Measurements from ENCODE around the gene FCRL1.

Gene FCRL1

DNA sequence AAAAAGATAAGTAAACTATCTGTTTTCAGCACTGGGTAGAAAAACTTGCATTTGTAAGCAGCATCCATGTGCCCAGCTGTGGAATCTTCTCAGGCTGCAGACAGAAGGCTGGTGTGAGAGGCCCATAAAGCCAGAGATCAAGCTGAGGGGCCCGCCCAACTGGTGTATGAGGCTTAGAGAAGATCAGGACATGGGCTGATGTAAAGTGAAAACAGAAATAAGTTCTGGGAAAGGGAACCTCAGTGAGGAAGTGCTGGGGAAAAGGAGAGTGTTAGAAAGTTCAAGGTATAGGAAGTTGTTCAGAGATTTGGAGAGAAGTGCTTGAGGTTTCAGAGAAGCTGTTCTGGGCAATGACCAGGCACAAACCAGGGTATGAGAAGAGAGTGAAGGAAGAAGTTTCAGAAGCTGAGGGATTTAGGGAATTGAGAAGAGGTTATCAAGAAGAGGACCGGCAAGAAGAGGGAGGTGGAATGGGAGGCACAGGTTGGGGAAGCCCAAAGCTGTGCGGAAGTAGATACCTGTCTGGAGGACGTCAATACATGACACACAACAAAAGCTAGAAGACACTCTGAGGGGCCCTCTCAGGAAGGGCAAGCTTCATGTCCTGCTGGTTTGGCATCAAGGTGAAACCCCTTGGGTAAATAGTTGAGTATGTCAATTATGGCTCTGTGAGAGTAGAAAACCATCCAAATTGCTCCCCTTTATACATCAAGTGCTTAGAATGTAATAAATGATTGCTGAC, 24.3 kb upstream of the FCRL1 start:
- H3K79me2 ChIP-seq (ENCODE audit: insufficient read depth, low read length), result no peaks in the 10 kb centered on the region
- TF ChIP-seq, protein P1, sequence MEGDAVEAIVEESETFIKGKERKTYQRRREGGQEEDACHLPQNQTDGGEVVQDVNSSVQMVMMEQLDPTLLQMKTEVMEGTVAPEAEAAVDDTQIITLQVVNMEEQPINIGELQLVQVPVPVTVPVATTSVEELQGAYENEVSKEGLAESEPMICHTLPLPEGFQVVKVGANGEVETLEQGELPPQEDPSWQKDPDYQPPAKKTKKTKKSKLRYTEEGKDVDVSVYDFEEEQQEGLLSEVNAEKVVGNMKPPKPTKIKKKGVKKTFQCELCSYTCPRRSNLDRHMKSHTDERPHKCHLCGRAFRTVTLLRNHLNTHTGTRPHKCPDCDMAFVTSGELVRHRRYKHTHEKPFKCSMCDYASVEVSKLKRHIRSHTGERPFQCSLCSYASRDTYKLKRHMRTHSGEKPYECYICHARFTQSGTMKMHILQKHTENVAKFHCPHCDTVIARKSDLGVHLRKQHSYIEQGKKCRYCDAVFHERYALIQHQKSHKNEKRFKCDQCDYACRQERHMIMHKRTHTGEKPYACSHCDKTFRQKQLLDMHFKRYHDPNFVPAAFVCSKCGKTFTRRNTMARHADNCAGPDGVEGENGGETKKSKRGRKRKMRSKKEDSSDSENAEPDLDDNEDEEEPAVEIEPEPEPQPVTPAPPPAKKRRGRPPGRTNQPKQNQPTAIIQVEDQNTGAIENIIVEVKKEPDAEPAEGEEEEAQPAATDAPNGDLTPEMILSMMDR (conservative IDR thresholded peaks at IDR 0.05; ENCODE audit: low read length), result no peak
- TF ChIP-seq EZH2phosphoT487 (IDR thresholded peaks at IDR 0.05; ENCODE audit: borderline replicate concordance), result no peak
- H4K20me1 ChIP-seq (ENCODE audit: insufficient read depth, low read length, poor library complexity, severe bottlenecking), result no peaks in the 10 kb centered on the region
- H3F3A ChIP-seq (ENCODE audit: low read depth), result no peaks in the 10 kb centered on the region
- no peak overlapping the region for H3K4me3 ChIP-seq (ENCODE audit: low read length, poor library complexity, severe bottlenecking)
- H2AFZ ChIP-seq (ENCODE audit: low read length), result no peak overlapping the region
- H3K9ac ChIP-seq (ENCODE audit: low read depth, low read length, poor library complexity, severe bottlenecking), result no peak overlapping the region
- no peaks in the 10 kb centered on the region for H3K36me3 ChIP-seq (ENCODE audit: insufficient read depth, low read length)
- H3K4me2 ChIP-seq (ENCODE audit: low read depth, low read length, poor library complexity, severe bottlenecking), result no peak overlapping the region
- no peaks in the 10 kb centered on the region for H3K9me3 ChIP-seq (ENCODE audit: insufficient read depth, low read depth, low read length)
- no peaks in the 10 kb centered on the region for H3K9me2 ChIP-seq (replicated peaks; ENCODE audit: low read depth, low read length)
- no peaks in the 10 kb centered on the region for H3K27me3 ChIP-seq (ENCODE audit: insufficient read depth, low read length, poor library complexity, severe bottlenecking)
- peaks cover 19% of the 10 kb centered on the region for H3K4me1 ChIP-seq (ENCODE audit: insufficient read depth, low read length, poor library complexity, severe bottlenecking)

DNA sequence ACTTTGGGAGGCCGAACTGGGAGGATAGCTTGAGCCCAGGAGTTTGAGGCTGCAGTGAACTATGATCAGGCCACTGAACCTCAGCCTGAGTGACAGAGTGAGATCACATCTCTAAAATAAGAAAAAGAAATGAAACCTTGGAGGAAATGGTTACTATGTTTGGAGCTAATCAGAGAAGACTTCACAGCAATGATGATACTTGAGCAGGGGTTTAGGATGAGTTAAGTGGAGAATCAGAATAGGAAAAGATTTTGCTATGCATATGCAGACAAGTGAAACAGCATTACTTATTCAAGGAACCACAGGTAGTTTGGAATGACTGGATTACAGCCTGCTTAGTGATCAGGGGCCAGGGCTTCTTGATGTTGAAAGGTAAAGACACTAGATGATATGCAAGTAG, 23.0 kb upstream of the FCRL1 start:
- H3K9ac ChIP-seq (ENCODE audit: low read depth, low read length, poor library complexity, severe bottlenecking), result no peak overlapping the region
- H4K20me1 ChIP-seq (ENCODE audit: insufficient read depth, low read length, poor library complexity, severe bottlenecking), result no peaks in the 10 kb centered on the region
- H3K4me2 ChIP-seq (ENCODE audit: low read depth, low read length, poor library complexity, severe bottlenecking), result no peak overlapping the region
- peaks cover 27% of the 10 kb centered on the region for H3K4me1 ChIP-seq (ENCODE audit: insufficient read depth, low read length, poor library complexity, severe bottlenecking)
- H2AFZ ChIP-seq (ENCODE audit: low read length), result no peak overlapping the region
- H3K27me3 ChIP-seq (ENCODE audit: insufficient read depth, low read length, poor library complexity, severe bottlenecking), result no peaks in the 10 kb centered on the region
- H3K4me3 ChIP-seq (ENCODE audit: low read length, poor library complexity, severe bottlenecking), result no peak overlapping the region
- no peaks in the 10 kb centered on the region for H3K9me3 ChIP-seq (ENCODE audit: insufficient read depth, low read depth, low read length)
- TF ChIP-seq, protein P1 (conservative IDR thresholded peaks at IDR 0.05; ENCODE audit: low read length), result no peak
- no peak for TF ChIP-seq EZH2phosphoT487 (IDR thresholded peaks at IDR 0.05; ENCODE audit: borderline replicate concordance)
- H3K9me2 ChIP-seq (replicated peaks; ENCODE audit: low read depth, low read length), result no peaks in the 10 kb centered on the region
- H3K79me2 ChIP-seq (ENCODE audit: insufficient read depth, low read length), result no peaks in the 10 kb centered on the region
- no peaks in the 10 kb centered on the region for H3K36me3 ChIP-seq (ENCODE audit: insufficient read depth, low read length)
- H3F3A ChIP-seq (ENCODE audit: low read depth), result no peaks in the 10 kb centered on the region

DNA sequence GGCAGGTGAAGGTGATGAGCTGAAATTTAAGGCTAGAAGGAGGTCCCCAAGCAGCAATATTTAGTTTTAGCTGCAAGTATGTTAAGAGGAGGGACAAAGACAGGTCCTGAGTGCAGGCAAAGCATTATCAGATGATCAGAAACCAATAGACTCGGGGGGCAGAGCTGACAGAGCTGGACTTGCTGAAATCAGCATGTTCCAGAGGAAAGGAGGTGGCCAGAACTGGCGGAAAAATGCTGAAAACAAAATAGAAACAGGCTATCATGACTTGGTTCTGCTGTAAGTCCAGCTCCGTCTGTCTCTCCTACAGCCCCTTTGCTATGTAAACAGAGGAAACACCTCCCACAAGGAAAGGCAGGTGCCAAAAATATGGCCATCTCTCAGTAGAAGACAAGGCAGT, 21.8 kb upstream of the FCRL1 start, which contains the start of gene CD5L:
Gene CD5L (minus strand): TSS at position 101 of the 400 bp plus-strand sequence. CDS start 107 bp downstream, outside the sequence.
- Histone ChIP-seq H3F3A (ENCODE audit: low read depth) (no peaks in the 10 kb centered on the region), H3K79me2 (ENCODE audit: insufficient read depth, low read length) (no peaks in the 10 kb centered on the region), H3K4me1 (ENCODE audit: insufficient read depth, low read length, poor library complexity, severe bottlenecking) (peaks cover 26% of the 10 kb centered on the region), H3K4me2 (ENCODE audit: low read depth, low read length, poor library complexity, severe bottlenecking) (no peak within 1 kb of the TSS), H4K20me1 (ENCODE audit: insufficient read depth, low read length, poor library complexity, severe bottlenecking) (no peaks in the 10 kb centered on the region), H3K9me3 (ENCODE audit: insufficient read depth, low read depth, low read length) (no peaks in the 10 kb centered on the region), H3K4me3 (ENCODE audit: low read length, poor library complexity, severe bottlenecking) (no peak within 1 kb of the TSS), H3K27me3 (ENCODE audit: insufficient read depth, low read length, poor library complexity, severe bottlenecking) (no peaks in the 10 kb centered on the region), H3K9me2 (replicated peaks; ENCODE audit: low read depth, low read length) (no peaks in the 10 kb centered on the region), H3K9ac (ENCODE audit: low read depth, low read length, poor library complexity, severe bottlenecking) (no peak within 1 kb of the TSS), H3K36me3 (ENCODE audit: insufficient read depth, low read length) (no peaks in the 10 kb centered on the region), H2AFZ (ENCODE audit: low read length) (no peak within 1 kb of the TSS)
- no peak for TF ChIP-seq EZH2phosphoT487 (IDR thresholded peaks at IDR 0.05; ENCODE audit: borderline replicate concordance)
- TF ChIP-seq, protein P1 (conservative IDR thresholded peaks at IDR 0.05; ENCODE audit: low read length), result no peak
